ENCODE measurements around the gene PET100.

The PET100 gene

GRCh38 chr19:7635670-7636069 lies 6.1 kb downstream of the PET100 start:
- DNase-seq: no peak

- no peak for DNase-seq
Observed at GRCh38 chr19:7636317-7636690, 6.7 kb downstream of the PET100 start.

GRCh38 chr19:7636691-7637373 lies 7.2 kb downstream of the PET100 start, which contains the start of gene STXBP2:
STXBP2 (plus strand) TSS chr19:7637110; CDS start chr19:7637150, 40 bp downstream.
- peak; percentile 75 for DNase-seq

GRCh38 chr19:7637374-7638256 lies 8.0 kb downstream of the PET100 start:
- DNase-seq: peak; percentile 80

- DNase-seq: no peak
Observed at GRCh38 chr19:7638802-7639465, 9.3 kb downstream of the PET100 start.

- no peak for DNase-seq
Observed at GRCh38 chr19:7639863-7640348, 10.3 kb downstream of the PET100 start.

- no peak for DNase-seq
Observed at GRCh38 chr19:7640803-7641202, 11.2 kb downstream of the PET100 start.

- DNase-seq: no peak
Observed at GRCh38 chr19:7641290-7642276, 12.0 kb downstream of the PET100 start.

GRCh38 chr19:7642295-7643030 lies 12.9 kb downstream of the PET100 start:
- no peak for DNase-seq

GRCh38 chr19:7643031-7643415 lies 13.4 kb downstream of the PET100 start:
- DNase-seq: no peak

GRCh38 chr19:7643629-7644549 lies 14.3 kb downstream of the PET100 start:
- peak; percentile 34 for DNase-seq

GRCh38 chr19:7644550-7644877 lies 14.9 kb downstream of the PET100 start:
- DNase-seq: no peak

- DNase-seq: peak; percentile 77
Observed at GRCh38 chr19:7645163-7645562, 15.6 kb downstream of the PET100 start.

- DNase-seq: no peak
Observed at GRCh38 chr19:7645656-7646425, 16.2 kb downstream of the PET100 start.

- DNase-seq: no peak
Observed at GRCh38 chr19:7646426-7646700, 16.8 kb downstream of the PET100 start.

- no peak for DNase-seq
Observed at GRCh38 chr19:7647156-7647555, 17.6 kb downstream of the PET100 start.

- no peak for DNase-seq
Observed at GRCh38 chr19:7648265-7649014, 18.8 kb downstream of the PET100 start.

- no peak for DNase-seq
Observed at GRCh38 chr19:7650148-7650547, 20.6 kb downstream of the PET100 start.

GRCh38 chr19:7652061-7652641 lies 22.6 kb downstream of the PET100 start:
- DNase-seq: peak; percentile 97
